ENCODE measurements around the gene FBXL7.

The FBXL7 gene

GRCh38 chr5:15585128-15585527 is 85.1 kb downstream of the FBXL7 start:
- no peak for DNase-seq

- no peak for DNase-seq
Observed at GRCh38 chr5:15585841-15586591, 86.0 kb downstream of the FBXL7 start.

- no peak for DNase-seq
Observed at GRCh38 chr5:15587916-15588315, 87.9 kb downstream of the FBXL7 start.

GRCh38 chr5:15592728-15593127 is 92.7 kb downstream of the FBXL7 start:
- DNase-seq = no peak

- DNase-seq = no peak
Observed at GRCh38 chr5:15594977-15595568, 95.1 kb downstream of the FBXL7 start.

- no peak for DNase-seq
Observed at GRCh38 chr5:15595929-15596328, 95.9 kb downstream of the FBXL7 start.

- DNase-seq = no peak
Observed at GRCh38 chr5:15596936-15597335, 97.0 kb downstream of the FBXL7 start.

GRCh38 chr5:15597804-15598203 is 97.8 kb downstream of the FBXL7 start:
- no peak for DNase-seq

GRCh38 chr5:15598294-15598902 is 98.4 kb downstream of the FBXL7 start:
- no peak for DNase-seq

GRCh38 chr5:15600035-15600434 is 100.1 kb downstream of the FBXL7 start:
- DNase-seq = no peak

GRCh38 chr5:15601274-15601673 is 101.3 kb downstream of the FBXL7 start:
- no peak for DNase-seq

GRCh38 chr5:15601853-15602252 is 101.9 kb downstream of the FBXL7 start:
- no peak for DNase-seq

- DNase-seq = no peak
Observed at GRCh38 chr5:15604986-15605385, 105.0 kb downstream of the FBXL7 start.

- DNase-seq = no peak
Observed at GRCh38 chr5:15606197-15606596, 106.2 kb downstream of the FBXL7 start.

- no peak for DNase-seq
Observed at GRCh38 chr5:15607076-15607475, 107.1 kb downstream of the FBXL7 start.

GRCh38 chr5:15609076-15609725 is 109.2 kb downstream of the FBXL7 start:
- DNase-seq = no peak

GRCh38 chr5:15610216-15610615 is 110.2 kb downstream of the FBXL7 start:
- no peak for DNase-seq

- no peak for DNase-seq
Observed at GRCh38 chr5:15611008-15611407, 111.0 kb downstream of the FBXL7 start.

- no peak for DNase-seq
Observed at GRCh38 chr5:15612915-15613635, 113.1 kb downstream of the FBXL7 start.

- DNase-seq = no peak
Observed at GRCh38 chr5:15614679-15615078, 114.7 kb downstream of the FBXL7 start.

GRCh38 chr5:15615859-15616258 is 115.9 kb downstream of the FBXL7 start:
- DNase-seq = no peak

- no peak for DNase-seq
Observed at GRCh38 chr5:15618938-15619337, 119.0 kb downstream of the FBXL7 start.

GRCh38 chr5:15620501-15620900 is 120.5 kb downstream of the FBXL7 start:
- no peak for DNase-seq

Data from NCI-H2081 treated with DMSO at 0.1 percent for 48 hours (cell line).